K562 (cell line): ENCODE measurements around the gene SIGLEC1. TPM values are rescaled to one million over a fixed set of nuclear protein-coding genes. Genes with fewer than 3 reads are reported as not detected.
A peak's percentile ranks its signal among the peaks of the same experiment; 100 is the strongest.

Source experiments
- ATAC-seq: fragments of 200-7000 bp; cut with Tn5 transposase; 3 replicates; pipeline ENCODE4 v1.9.1; 2020; ENCODE audit warnings: moderate library complexity
- BruUV-seq: library from RNA; stranded (reverse); fragments of 400-500 nt; replicated peaks from 2 replicates; lab custom pipeline; 2021; lab: Mats Ljungman, UMichigan
- CTCF ChIA-PET: fragments of 300-600 bp; formaldehyde crosslinking; extraction: SDS; loops from one replicate; lab custom pipeline; 2021; ENCODE audit warnings: low intra/inter-chr PET ratio; lab: Yijun Ruan, JAX
- POLR2A ChIA-PET: fragments of 300-600, 350-650 bp; sonication (Branson Sonifier 250); formaldehyde crosslinking; extraction: SDS; loops from one replicate; lab custom pipeline; 2021; ENCODE audit warnings: antibody characterized with exemption, inconsistent platforms; lab: Yijun Ruan, JAX
- DNase-seq, 4 experiments: peaks; one replicate each; pipeline versions ENCODE4 v3.0.0 to v3.0.0-alpha.2; 2011 to 2018; ENCODE audit warnings: low spot score in 3 of 4, mixed read lengths in 3 of 4; ENCODE audit errors: extremely low read depth in 1 of 4
- FAIRE-seq: peaks from 2 replicates; lab custom pipeline; 2011; peaks lifted over from hg19 to GRCh38; lab: Jason Lieb, UNC
- H2AFZ ChIP-seq: 2 replicates; pipeline ENCODE4 v1.6.0; 2011; ENCODE audit warnings: low read depth, low read length, control low read depth, inconsistent platforms
- H3K27ac ChIP-seq: fragments of 200-600 bp; 3 replicates; pipeline ENCODE4 v1.8.0; 2011; ENCODE audit warnings: low read depth, mild to moderate bottlenecking, control low read depth, inconsistent platforms, low read length, moderate library complexity, mixed read lengths; ENCODE audit errors: extremely low read depth
- H3K27me3 ChIP-seq, 2 experiments: fragments of 300-600 bp in 1 of 2; 2 replicates in 1 of 2; 3 replicates in 1 of 2; pipeline versions ENCODE4 v1.6.0 to v1.8.0; 2011; ENCODE audit warnings: inconsistent platforms in 2 of 2, low read length in 2 of 2, mild to moderate bottlenecking in 1 of 2, mixed read lengths in 1 of 2, moderate library complexity in 1 of 2; ENCODE audit not compliant: control insufficient read depth in 2 of 2, insufficient read depth in 2 of 2
- H3K36me3 ChIP-seq: fragments of 300-600 bp; 3 replicates; pipeline ENCODE4 v1.8.0; 2011; ENCODE audit warnings: mild to moderate bottlenecking, low read length, inconsistent platforms; ENCODE audit not compliant: control insufficient read depth, insufficient read depth
- H3K4me1 ChIP-seq, 2 experiments: fragments of 200-600 bp in 1 of 2; replicated peaks in 1 of 2; 2 replicates in 1 of 2; 3 replicates in 1 of 2; pipeline versions ENCODE4 v1.5.1 to v1.8.0; 2011; ENCODE audit warnings: inconsistent platforms in 2 of 2, low read length in 2 of 2, mild to moderate bottlenecking in 1 of 2, mixed read lengths in 1 of 2, moderate library complexity in 1 of 2; ENCODE audit not compliant: control insufficient read depth in 2 of 2, insufficient read depth in 2 of 2
- H3K4me2 ChIP-seq: 2 replicates; pipeline ENCODE4 v1.6.1; 2011; ENCODE audit warnings: low read length, control low read depth, inconsistent platforms, mixed read lengths; ENCODE audit not compliant: insufficient read depth
- H3K4me3 ChIP-seq: fragments of 200-600 bp; sonication (generic), shearing (Covaris generic); 2 replicates; pipeline ENCODE4 v1.5.1; 2016; ENCODE audit warnings: control low read depth, inconsistent platforms
- H3K79me2 ChIP-seq: fragments of 200-600 bp; 3 replicates; pipeline ENCODE4 v1.8.0; 2011; ENCODE audit warnings: low read length, inconsistent platforms; ENCODE audit not compliant: control insufficient read depth, insufficient read depth
- H3K9ac ChIP-seq, 2 experiments: 2 replicates each; pipeline versions ENCODE4 v1.6.0 to v1.6.1; 2011; ENCODE audit warnings: low read depth in 2 of 2, low read length in 2 of 2, control low read depth in 1 of 2, inconsistent platforms in 1 of 2, mild to moderate bottlenecking in 1 of 2, mixed read lengths in 1 of 2; ENCODE audit not compliant: insufficient read depth in 1 of 2
- H3K9me1 ChIP-seq: one replicate; pipeline ENCODE4 v1.6.0; 2011; ENCODE audit warnings: inconsistent platforms, mild to moderate bottlenecking, low read length, moderate library complexity; ENCODE audit not compliant: control insufficient read depth, insufficient read depth
- H3K9me3 ChIP-seq: replicated peaks from 2 replicates; pipeline ENCODE4 v1.5.1; 2011; ENCODE audit warnings: low read depth, low read length, inconsistent platforms; ENCODE audit not compliant: control insufficient read depth, insufficient read depth
- H4K20me1 ChIP-seq: replicated peaks from 2 replicates; pipeline ENCODE4 v1.6.1; 2011; ENCODE audit warnings: low read length, inconsistent platforms, mixed read lengths; ENCODE audit not compliant: control insufficient read depth, insufficient read depth
- CBX3 ChIP-seq, 2 experiments: IDR thresholded peaks; 1 replicate in 1 of 2; 2 replicates in 1 of 2; pipeline ENCODE4 v1.6.1; 2012; ENCODE audit warnings: inconsistent platforms in 2 of 2, low read length in 2 of 2, borderline replicate concordance in 1 of 2, control low read depth in 1 of 2
- CTCF ChIP-seq, 3 experiments: IDR thresholded peaks in 2 of 3; conservative IDR thresholded peaks in 1 of 3; 2 replicates each; pipeline ENCODE4 v1.5.1; 2011 to 2012; ENCODE audit warnings: low read length in 3 of 3, mild to moderate bottlenecking in 3 of 3, control low read depth in 2 of 3, improper control_type of control experiment in 1 of 3, inconsistent platforms in 1 of 3, low read depth in 1 of 3, mixed read lengths in 1 of 3, moderate library complexity in 1 of 3; ENCODE audit not compliant: insufficient read depth in 2 of 3
- JUNB ChIP-seq: fragments of 450-650 bp; formaldehyde crosslinking; conservative IDR thresholded peaks from 2 replicates; pipeline ENCODE4 v1.4.0; 2020; ENCODE audit warnings: mild to moderate bottlenecking
- KDM2B ChIP-seq: fragments of 250-450 bp; sonication (Bioruptor Pico); IDR thresholded peaks from 2 replicates; pipeline ENCODE4 v1.8.0; 2021; ENCODE audit warnings: mild to moderate bottlenecking, moderate library complexity
- PCBP2 ChIP-seq: fragments of 200-400 bp; formaldehyde crosslinking; IDR thresholded peaks from 2 replicates; pipeline ENCODE4 v1.6.1; 2018; ENCODE audit warnings: low read length, low read depth, mild to moderate bottlenecking, moderate library complexity; ENCODE audit not compliant: poor library complexity, severe bottlenecking
- SOX6 ChIP-seq: fragments of 450-650 bp; IDR thresholded peaks from 2 replicates; pipeline ENCODE4 v1.6.1; 2014; ENCODE audit warnings: mild to moderate bottlenecking
- SREBF2 ChIP-seq: sonication (generic); formaldehyde crosslinking; IDR thresholded peaks from 2 replicates; pipeline ENCODE4 v1.4.0; 2020; ENCODE audit warnings: mild to moderate bottlenecking, missing genetic modification reagents
- TRIM28 ChIP-seq: fragments of 450-650 bp; IDR thresholded peaks from 2 replicates; pipeline ENCODE4 v1.6.1; 2017
- ZKSCAN3 ChIP-seq: fragments of 250-450 bp; sonication (Bioruptor Pico); IDR thresholded peaks from 2 replicates; pipeline ENCODE4 v1.4.0; 2020
- ZNF217 ChIP-seq: sonication (generic); formaldehyde crosslinking; IDR thresholded peaks from 2 replicates; pipeline ENCODE4 v1.8.0; 2022; ENCODE audit warnings: mild to moderate bottlenecking, missing genetic modification reagents
- WGBS: fragments of 100-300 bp; shearing (Covaris generic); methylation state at CpG from one replicate; pipeline ENCODE4 v1.1.6; 2016; ENCODE audit warnings: low coverage, mixed read lengths; ENCODE audit not compliant: insufficient coverage; ENCODE audit errors: missing lambda C conversion rate; 5-methylcytosine and 5-hydroxymethylcytosine counted together
- in situ Hi-C: fragments of 300-500 bp; cut with MboI; formaldehyde crosslinking; loops from 4 replicates; pipeline ENCODE4 v1.15.0; 2018; ENCODE audit warnings: inconsistent platforms, mixed read lengths
- intact Hi-C: fragments of 100-400 bp; cut with micrococcal nuclease; formaldehyde crosslinking; loops from 2 replicates; pipeline ENCODE4 v1.14.2; 2022
- polyA plus RNA-seq, 8 experiments: library from polyadenylated mRNA; depleted of rRNA in 4 of 8; stranded (reverse) in 5 of 8; unstranded in 3 of 8; fragments of >200 nt; fragmentation: Nextera tagmentation in 2 of 8; fragmentation: Illumina TruSeq in 1 of 8; extraction: Ambion mirVana in 2 of 8; extraction: Trizol in 1 of 8; gene quantifications; 2 replicates each; pipeline versions ENCODE4 v1.2.1 to v1.2.3, GENCODE V29; 2011 to 2014; ENCODE audit warnings: inconsistent platforms in 1 of 8, missing spikeins in 1 of 8
- total RNA-seq, 7 experiments: library from RNA; depleted of rRNA in 6 of 7; stranded (reverse); fragments of >200 nt in 6 of 7; fragmentation: Illumina TruSeq in 2 of 7; extraction: Trizol in 2 of 7; gene quantifications; 2 replicates each; pipeline versions ENCODE4 v1.2.1 to v1.2.3, GENCODE V29; 2011 to 2021; ENCODE audit warnings: low replicate concordance in 1 of 7
- TF ChIP-seq, protein P1 (sequence below): sonication (generic); formaldehyde crosslinking; IDR thresholded peaks from 2 replicates; pipeline ENCODE4 v1.8.1; 2023; ENCODE audit warnings: missing genetic modification reagents, mild to moderate bottlenecking, borderline replicate concordance
- TF ChIP-seq, protein P2 (sequence below), 3 experiments: fragments of 200-800 bp in 1 of 3; fragments of 250-450 bp in 1 of 3; fragments of 450-650 bp in 1 of 3; sonication (Bioruptor Pico) in 1 of 3; sonication (Bioruptor generic) in 1 of 3; formaldehyde crosslinking in 1 of 3; IDR thresholded peaks; 2 replicates each; pipeline versions ENCODE4 v1.6.1 to v1.8.0; 2016 to 2022; ENCODE audit warnings: mild to moderate bottlenecking in 2 of 3, missing genetic modification characterization in 2 of 3, missing compliant biosample characterization in 1 of 3, moderate library complexity in 1 of 3

Gene SIGLEC1
- total and polyA plus RNA-seq, 9 of the 15 experiments (the other 6 are each of a cell fraction or from before 2014, with no cell fraction given): 0.05 to 0.07 TPM; not detected in 7

DNA sequence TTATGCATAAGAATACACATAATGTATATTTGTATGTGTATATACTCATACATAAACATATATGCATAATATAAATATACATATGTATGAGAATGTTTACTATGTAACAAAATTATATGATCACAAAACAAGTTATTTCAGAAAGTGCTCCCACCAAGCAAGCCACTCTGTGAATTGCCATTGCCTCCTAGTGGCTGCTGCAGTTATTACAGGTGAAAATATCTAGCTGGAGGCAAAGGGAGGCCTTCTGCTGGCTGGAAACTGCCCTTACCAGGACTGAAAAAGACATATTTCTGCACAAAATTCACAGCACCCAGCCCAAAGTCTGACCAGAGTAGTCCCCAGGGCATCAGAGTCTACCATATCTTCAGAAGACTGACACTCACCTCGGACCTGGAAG lies 16.2 kb downstream of the SIGLEC1 start:
- Histone ChIP-seq H3K27ac (no peak overlapping the region), H3K4me1 (peaks cover 0 to 31% of the 10 kb centered on the region in 2 experiments; a peak in 2 of 5 replicates), H4K20me1 (no peaks in the 10 kb centered on the region), H2AFZ (no peak overlapping the region), H3K4me2 (no peak overlapping the region), H3K4me3 (no peak overlapping the region), H3K79me2 (no peaks in the 10 kb centered on the region), H3K9ac (no peak overlapping the region), H3K27me3 (peaks cover 0 to 27% of the 10 kb centered on the region in 2 experiments; a peak in 3 of 5 replicates), H3K36me3 (no peaks in the 10 kb centered on the region), H3K9me3 (no peaks in the 10 kb centered on the region), H3K9me1 (no peaks in the 10 kb centered on the region)
- DNase-seq (peak in 3 of 4 experiments; percentile 23 to 35 (median 33)), ATAC-seq (no peak; the same call in 2 of the 3 replicates), FAIRE-seq (no peak)
- CTCF ChIA-PET: no interaction called here
- intact Hi-C loops (no loop called here), in situ Hi-C loops (no loop called here)
- POLR2A ChIA-PET: interaction anchor here (0.9 to 1.1 kb wide), 2 partner anchors 9 to 437 kb away, joined by 3 read pairs; no protein-coding TSS in a partner anchor
- no TSS peak for BruUV-seq
- WGBS: 43% methylated on average over 1 of the region's 1 CpG
- no peak for TF ChIP-seq ZNF217 (CRISPR knock-in tag)
- TF ChIP-seq, protein P1, sequence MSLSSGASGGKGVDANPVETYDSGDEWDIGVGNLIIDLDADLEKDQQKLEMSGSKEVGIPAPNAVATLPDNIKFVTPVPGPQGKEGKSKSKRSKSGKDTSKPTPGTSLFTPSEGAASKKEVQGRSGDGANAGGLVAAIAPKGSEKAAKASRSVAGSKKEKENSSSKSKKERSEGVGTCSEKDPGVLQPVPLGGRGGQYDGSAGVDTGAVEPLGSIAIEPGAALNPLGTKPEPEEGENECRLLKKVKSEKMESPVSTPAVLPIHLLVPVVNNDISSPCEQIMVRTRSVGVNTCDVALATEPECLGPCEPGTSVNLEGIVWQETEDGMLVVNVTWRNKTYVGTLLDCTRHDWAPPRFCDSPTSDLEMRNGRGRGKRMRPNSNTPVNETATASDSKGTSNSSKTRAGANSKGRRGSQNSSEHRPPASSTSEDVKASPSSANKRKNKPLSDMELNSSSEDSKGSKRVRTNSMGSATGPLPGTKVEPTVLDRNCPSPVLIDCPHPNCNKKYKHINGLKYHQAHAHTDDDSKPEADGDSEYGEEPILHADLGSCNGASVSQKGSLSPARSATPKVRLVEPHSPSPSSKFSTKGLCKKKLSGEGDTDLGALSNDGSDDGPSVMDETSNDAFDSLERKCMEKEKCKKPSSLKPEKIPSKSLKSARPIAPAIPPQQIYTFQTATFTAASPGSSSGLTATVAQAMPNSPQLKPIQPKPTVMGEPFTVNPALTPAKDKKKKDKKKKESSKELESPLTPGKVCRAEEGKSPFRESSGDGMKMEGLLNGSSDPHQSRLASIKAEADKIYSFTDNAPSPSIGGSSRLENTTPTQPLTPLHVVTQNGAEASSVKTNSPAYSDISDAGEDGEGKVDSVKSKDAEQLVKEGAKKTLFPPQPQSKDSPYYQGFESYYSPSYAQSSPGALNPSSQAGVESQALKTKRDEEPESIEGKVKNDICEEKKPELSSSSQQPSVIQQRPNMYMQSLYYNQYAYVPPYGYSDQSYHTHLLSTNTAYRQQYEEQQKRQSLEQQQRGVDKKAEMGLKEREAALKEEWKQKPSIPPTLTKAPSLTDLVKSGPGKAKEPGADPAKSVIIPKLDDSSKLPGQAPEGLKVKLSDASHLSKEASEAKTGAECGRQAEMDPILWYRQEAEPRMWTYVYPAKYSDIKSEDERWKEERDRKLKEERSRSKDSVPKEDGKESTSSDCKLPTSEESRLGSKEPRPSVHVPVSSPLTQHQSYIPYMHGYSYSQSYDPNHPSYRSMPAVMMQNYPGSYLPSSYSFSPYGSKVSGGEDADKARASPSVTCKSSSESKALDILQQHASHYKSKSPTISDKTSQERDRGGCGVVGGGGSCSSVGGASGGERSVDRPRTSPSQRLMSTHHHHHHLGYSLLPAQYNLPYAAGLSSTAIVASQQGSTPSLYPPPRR (CRISPR knock-in tag): no peak
- no peak for TF ChIP-seq PCBP2
- TF ChIP-seq CBX3 (IDR thresholded peaks at IDR 0.05; ENCODE audit: borderline replicate concordance in 1 of 2, low read length in 2 of 2): peak in 1 of 2 experiments; percentile 28; a peak in 1 of 3 replicates
- TF ChIP-seq JUNB (CRISPR knock-in tag): no peak
- TF ChIP-seq KDM2B: no peak
- TF ChIP-seq CTCF (IDR thresholded peaks at IDR 0.05 in 2 of 3, conservative IDR thresholded peaks at IDR 0.05 in 1 of 3; ENCODE audit: insufficient read depth in 2 of 3, low read depth in 1 of 3, low read length in 3 of 3): peak; percentile 41 to 56 (median 41); a peak in 5 of 6 replicates
- no peak for TF ChIP-seq SOX6
- TF ChIP-seq ZKSCAN3 (CRISPR knock-in tag): no peak
- no peak for TF ChIP-seq SREBF2 (CRISPR knock-in tag)
- 0 out of 2 replicates have a peak, but pooled peaks have one; percentile 27 for TF ChIP-seq TRIM28
- TF ChIP-seq, protein P2, sequence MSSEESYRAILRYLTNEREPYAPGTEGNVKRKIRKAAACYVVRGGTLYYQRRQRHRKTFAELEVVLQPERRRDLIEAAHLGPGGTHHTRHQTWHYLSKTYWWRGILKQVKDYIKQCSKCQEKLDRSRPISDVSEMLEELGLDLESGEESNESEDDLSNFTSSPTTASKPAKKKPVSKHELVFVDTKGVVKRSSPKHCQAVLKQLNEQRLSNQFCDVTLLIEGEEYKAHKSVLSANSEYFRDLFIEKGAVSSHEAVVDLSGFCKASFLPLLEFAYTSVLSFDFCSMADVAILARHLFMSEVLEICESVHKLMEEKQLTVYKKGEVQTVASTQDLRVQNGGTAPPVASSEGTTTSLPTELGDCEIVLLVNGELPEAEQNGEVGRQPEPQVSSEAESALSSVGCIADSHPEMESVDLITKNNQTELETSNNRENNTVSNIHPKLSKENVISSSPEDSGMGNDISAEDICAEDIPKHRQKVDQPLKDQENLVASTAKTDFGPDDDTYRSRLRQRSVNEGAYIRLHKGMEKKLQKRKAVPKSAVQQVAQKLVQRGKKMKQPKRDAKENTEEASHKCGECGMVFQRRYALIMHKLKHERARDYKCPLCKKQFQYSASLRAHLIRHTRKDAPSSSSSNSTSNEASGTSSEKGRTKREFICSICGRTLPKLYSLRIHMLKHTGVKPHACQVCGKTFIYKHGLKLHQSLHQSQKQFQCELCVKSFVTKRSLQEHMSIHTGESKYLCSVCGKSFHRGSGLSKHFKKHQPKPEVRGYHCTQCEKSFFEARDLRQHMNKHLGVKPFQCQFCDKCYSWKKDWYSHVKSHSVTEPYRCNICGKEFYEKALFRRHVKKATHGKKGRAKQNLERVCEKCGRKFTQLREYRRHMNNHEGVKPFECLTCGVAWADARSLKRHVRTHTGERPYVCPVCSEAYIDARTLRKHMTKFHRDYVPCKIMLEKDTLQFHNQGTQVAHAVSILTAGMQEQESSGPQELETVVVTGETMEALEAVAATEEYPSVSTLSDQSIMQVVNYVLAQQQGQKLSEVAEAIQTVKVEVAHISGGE (CRISPR knock-in tag; IDR thresholded peaks at IDR 0.05): no peak
